Subcutaneous abdominal adipose tissue (tissue), 5 donors: Measurements from ENCODE around the gene CLDN16.

Source experiments
- H3K27ac ChIP-seq: one replicate; pipeline ENCODE4 v1.7.0; 2013; ENCODE audit warnings: low read depth, mild to moderate bottlenecking, inconsistent platforms, low read length, moderate library complexity
- H3K27me3 ChIP-seq, 5 donors: one replicate each; pipeline ENCODE4 v1.7.0; 2013; ENCODE audit warnings: low read length in 5 of 5, inconsistent platforms in 1 of 5; ENCODE audit not compliant: control insufficient read depth in 5 of 5, insufficient read depth in 4 of 5
- H3K36me3 ChIP-seq, 5 donors: one replicate each; pipeline ENCODE4 v1.7.0; 2013; ENCODE audit warnings: low read length in 5 of 5; ENCODE audit not compliant: control insufficient read depth in 5 of 5, insufficient read depth in 5 of 5
- H3K4me1 ChIP-seq, 5 donors: one replicate each; pipeline ENCODE4 v1.7.0; 2013; ENCODE audit warnings: low read length in 5 of 5, mild to moderate bottlenecking in 3 of 5, moderate library complexity in 1 of 5; ENCODE audit not compliant: control insufficient read depth in 5 of 5, insufficient read depth in 5 of 5
- H3K4me3 ChIP-seq, 5 donors: one replicate each; pipeline ENCODE4 v1.7.0; 2013; ENCODE audit warnings: low read length in 5 of 5, low read depth in 1 of 5
- H3K9ac ChIP-seq, 5 donors: one replicate each; pipeline ENCODE4 v1.7.0; 2013; ENCODE audit warnings: low read length in 5 of 5, mild to moderate bottlenecking in 4 of 5, moderate library complexity in 3 of 5
- H3K9me3 ChIP-seq, 5 donors: one replicate each; pipeline ENCODE4 v1.7.0; 2013; ENCODE audit warnings: low read length in 5 of 5; ENCODE audit not compliant: control insufficient read depth in 5 of 5
- donor health status: healthy.
- donor health status: healthy.
- donor health status: healthy.
- donor health status: healthy.
- donor health status: healthy.

CLDN16 gene, protein sequence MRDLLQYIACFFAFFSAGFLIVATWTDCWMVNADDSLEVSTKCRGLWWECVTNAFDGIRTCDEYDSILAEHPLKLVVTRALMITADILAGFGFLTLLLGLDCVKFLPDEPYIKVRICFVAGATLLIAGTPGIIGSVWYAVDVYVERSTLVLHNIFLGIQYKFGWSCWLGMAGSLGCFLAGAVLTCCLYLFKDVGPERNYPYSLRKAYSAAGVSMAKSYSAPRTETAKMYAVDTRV

DNA sequence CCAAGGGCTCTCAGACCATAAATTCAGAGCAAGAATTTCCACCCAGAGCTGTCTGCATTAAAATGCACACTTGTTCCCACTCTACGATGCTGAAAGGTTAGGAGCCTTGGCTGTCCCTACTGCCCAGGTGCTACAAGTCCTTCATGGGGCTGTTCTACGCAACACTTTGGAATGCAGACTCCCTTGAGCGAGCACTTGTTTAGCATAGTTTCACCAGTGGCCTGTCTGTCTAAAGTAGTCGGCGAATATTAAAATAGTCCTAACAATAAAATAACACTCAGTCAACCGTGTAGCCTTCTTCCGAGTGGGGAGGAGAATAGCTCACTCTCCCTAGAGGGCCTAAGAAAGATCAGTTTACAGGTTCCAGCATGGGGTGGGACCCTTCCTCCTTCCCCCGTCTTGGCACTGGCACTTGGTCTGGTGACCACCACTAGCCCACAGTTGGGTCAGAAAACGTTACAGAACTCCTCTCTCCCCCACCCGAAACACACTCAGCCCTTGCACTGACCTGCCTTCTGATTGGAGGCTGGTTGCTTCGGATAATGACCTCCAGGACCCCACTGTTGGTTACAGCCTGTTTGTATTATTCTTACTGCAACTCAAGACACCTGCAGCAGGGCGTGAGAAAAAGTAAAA, at the start of gene CLDN16:
TSS of gene CLDN16 (plus strand) at position 586 of the 636 bp plus-strand sequence. CDS start 167 bp downstream, outside the sequence.
- Histone ChIP-seq H3K9ac (no peak within 1 kb of the TSS), H3K27me3 (peaks cover 0 to 3% (median 0%) of the 10 kb centered on the region in 5 donors), H3K4me1 (peaks cover 0 to 2% (median 0%) of the 10 kb centered on the region in 5 donors), H3K9me3 (no peaks in the 10 kb centered on the region), H3K27ac (no peak within 1 kb of the TSS), H3K36me3 (no peaks in the 10 kb centered on the region), H3K4me3 (no peak within 1 kb of the TSS)

DNA sequence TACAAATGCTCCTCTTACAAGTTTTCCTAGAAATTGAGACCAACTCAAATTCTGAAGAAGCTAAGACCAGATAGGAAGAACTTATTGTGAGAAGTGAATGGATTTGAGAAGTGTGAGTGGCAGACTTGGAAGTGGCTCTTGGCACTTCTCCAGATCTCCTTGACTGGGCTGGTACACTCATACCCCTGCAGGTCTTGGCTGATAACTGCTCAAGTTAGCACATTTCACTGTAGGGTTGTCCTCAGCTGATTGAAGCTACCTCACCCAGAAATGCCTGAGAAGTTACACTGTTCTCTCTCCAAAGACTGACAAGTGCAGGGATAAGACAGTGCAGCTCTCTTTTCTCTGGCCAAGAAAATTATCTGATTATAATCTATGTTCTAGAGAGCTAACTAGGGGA, 49.2 kb upstream of the CLDN16 start:
- no peak overlapping the region for H3K27ac ChIP-seq

DNA sequence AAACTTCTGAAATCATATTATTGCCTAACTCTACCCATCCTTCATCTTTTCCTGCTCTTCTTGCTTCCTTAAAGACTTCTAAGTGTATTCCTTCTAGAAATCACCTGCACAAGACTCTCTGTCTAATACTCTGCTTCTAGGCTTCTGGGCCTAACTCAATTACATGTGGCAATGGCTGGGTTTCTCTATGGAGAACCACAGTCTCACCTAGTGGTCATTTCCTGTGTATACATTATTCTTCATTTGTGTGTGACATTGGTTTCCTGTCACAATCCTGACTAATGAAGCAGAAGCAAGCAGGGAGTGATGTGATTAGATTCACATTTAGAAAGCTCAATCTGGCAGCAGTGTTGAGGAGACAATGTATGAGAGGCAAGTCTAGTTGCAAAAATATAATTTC, 48.8 kb upstream of the CLDN16 start:
- Histone ChIP-seq H3K9ac (no peak overlapping the region), H3K27me3 (no peaks in the 10 kb centered on the region), H3K4me1 (peaks cover 0 to 4% (median 0%) of the 10 kb centered on the region in 5 donors), H3K9me3 (no peaks in the 10 kb centered on the region), H3K36me3 (no peaks in the 10 kb centered on the region), H3K4me3 (no peak overlapping the region), H3K27ac (no peak overlapping the region)

More for the DNA sequence above, 49.2 kb upstream of the CLDN16 start:
- H3K27me3 ChIP-seq: no peaks in the 10 kb centered on the region
- H3K9ac ChIP-seq: no peak overlapping the region
- no peak overlapping the region for H3K4me3 ChIP-seq
- no peaks in the 10 kb centered on the region for H3K36me3 ChIP-seq
- peaks cover 0 to 4% (median 0%) of the 10 kb centered on the region in 5 donors for H3K4me1 ChIP-seq
- no peaks in the 10 kb centered on the region for H3K9me3 ChIP-seq

DNA sequence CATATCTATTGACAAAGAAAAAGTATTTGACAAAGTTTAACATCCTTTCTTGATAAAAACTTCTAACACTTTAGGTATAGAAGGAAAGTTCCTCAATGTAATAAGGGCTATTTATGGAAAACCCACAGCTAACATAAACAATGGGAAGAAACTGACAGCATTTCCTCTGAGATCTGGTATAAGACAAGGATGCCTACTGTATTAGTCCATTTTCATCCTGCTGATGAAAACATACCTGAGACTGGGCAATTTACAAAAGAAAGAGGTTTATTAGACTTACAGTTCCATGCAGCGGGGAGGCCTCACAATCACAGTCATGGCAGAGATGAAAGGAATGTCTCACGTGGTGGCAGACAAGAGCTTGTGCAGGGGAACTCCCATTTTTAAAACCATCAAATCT, 47.9 kb upstream of the CLDN16 start:
- Histone ChIP-seq H3K27ac (no peak overlapping the region), H3K27me3 (no peaks in the 10 kb centered on the region), H3K4me1 (peaks cover 0 to 7% (median 0%) of the 10 kb centered on the region in 5 donors), H3K36me3 (no peaks in the 10 kb centered on the region), H3K4me3 (no peak overlapping the region), H3K9ac (no peak overlapping the region), H3K9me3 (no peaks in the 10 kb centered on the region)

DNA sequence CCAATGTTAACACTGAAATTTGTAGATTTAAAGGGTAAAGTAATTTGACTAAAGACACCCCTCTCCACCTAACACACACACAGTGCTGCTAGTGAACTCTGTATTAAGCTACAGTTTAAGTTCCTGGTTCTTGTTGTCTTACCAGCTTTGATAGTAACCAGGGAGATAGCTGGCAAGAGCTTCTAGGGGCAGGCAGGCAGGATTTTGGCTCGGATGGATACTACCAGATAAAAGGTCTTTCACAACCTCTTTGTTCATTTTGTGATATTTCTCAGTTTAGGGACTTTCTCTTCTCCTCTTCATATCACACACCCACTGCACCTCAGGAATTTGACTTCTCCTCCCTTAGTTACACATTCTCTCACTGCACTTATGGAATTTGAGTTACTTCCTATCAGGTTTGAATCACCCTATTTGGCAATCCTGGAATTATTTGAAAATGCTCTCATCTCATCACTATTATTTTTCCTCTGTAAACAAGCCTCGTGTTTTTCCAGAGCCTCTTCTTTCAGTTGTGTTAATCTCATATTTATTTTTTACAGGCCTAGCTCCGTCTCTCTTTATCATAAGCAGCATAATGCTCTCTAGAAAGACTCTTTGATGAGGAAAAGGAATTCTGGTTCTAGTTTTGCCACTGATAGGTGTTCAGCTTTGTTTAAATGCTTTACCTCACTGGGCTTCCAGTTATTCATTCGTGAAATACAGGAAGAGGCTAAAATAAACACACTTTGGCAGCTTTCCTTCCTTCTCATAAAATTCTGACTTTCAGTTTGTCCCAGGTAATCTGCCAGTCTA, 42.7 kb upstream of the CLDN16 start:
- H3K4me1 ChIP-seq: peaks cover 0 to 5% (median 2%) of the 10 kb centered on the region in 5 donors

DNA sequence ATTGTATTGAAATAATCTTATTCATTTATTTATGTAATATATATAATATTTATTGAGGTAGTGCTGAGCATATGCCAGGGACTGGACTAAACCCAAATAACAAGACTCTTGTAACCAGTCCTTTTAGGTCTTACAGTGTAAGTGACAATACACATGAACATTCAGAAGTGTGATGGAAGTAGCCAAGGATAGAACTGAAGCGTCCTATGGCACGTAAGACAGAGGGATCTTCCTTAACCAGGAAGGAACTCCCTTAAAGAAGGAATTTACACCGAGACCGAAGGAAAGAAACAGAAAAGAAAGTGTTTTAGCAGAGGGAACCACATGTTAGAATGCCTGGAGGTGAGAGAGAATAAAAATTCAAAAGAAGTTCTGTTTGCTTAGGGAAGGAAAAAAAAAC, 42.1 kb upstream of the CLDN16 start:
- Histone ChIP-seq H3K27ac (no peak overlapping the region), H3K4me3 (no peak overlapping the region), H3K4me1 (peaks cover 0 to 5% (median 2%) of the 10 kb centered on the region in 5 donors), H3K36me3 (no peaks in the 10 kb centered on the region), H3K27me3 (no peaks in the 10 kb centered on the region), H3K9me3 (no peaks in the 10 kb centered on the region), H3K9ac (no peak overlapping the region)

More for the DNA sequence above, 42.7 kb upstream of the CLDN16 start:
- H3K27me3 ChIP-seq: no peaks in the 10 kb centered on the region
- no peak overlapping the region for H3K4me3 ChIP-seq
- H3K9ac ChIP-seq: no peak overlapping the region
- no peaks in the 10 kb centered on the region for H3K36me3 ChIP-seq
- no peak overlapping the region for H3K27ac ChIP-seq
- no peaks in the 10 kb centered on the region for H3K9me3 ChIP-seq

DNA sequence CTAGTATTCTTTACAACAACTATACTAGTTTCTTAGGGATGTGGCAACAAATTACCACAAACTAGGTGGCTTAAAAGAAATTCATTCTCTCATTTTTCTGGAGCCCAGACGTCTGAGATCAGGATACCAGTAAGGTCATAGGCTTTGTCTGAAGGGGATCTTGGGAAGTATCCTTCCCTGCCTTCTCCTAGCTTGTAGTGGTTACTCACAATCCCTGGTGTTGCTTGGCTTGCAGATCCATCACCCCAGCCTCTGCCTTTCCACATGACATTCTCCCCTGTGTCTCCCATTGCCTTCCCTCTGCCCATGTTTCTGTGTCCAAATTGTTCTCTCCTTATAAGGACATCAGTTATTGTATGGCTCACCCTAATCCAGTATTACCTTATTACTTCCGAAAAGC, 41.4 kb upstream of the CLDN16 start:
- H3K4me3 ChIP-seq: no peak overlapping the region
- H3K9me3 ChIP-seq: no peaks in the 10 kb centered on the region
- H3K36me3 ChIP-seq: no peaks in the 10 kb centered on the region
- no peak overlapping the region for H3K27ac ChIP-seq
- peaks cover 0 to 5% (median 2%) of the 10 kb centered on the region in 5 donors for H3K4me1 ChIP-seq
- no peak overlapping the region for H3K9ac ChIP-seq
- H3K27me3 ChIP-seq: no peaks in the 10 kb centered on the region

DNA sequence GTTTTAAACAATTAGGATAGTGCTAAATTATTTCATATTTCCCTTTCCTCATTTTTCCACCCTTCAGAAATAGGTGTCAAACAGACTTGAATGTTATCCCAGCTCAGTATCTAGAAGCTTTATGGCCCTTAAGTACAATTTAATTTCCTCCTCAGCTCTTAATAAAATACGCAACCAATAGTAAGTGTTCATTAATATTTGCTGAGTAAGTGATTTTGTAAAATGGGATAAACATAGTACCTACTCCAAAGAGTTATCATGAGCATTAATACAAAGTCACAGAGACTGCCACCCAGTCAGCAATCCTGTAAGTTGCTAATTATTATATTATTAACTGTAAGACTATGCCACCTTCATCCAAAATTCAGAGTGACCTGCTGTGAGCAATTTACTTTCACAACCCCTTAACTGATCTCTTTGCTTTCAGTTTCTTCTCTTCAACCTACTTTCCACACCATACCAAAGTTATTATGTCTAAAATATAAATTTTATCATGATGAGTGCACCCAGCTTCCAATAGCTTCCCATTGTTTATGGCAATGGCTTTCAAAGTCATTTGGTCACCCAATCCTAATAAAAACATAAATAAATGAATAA, 35.0 kb upstream of the CLDN16 start:
- no peak overlapping the region for H3K4me3 ChIP-seq
- peaks cover 0 to 6% (median 0%) of the 10 kb centered on the region in 5 donors for H3K9me3 ChIP-seq
- no peaks in the 10 kb centered on the region for H3K27me3 ChIP-seq
- H3K4me1 ChIP-seq: no peaks in the 10 kb centered on the region
- H3K36me3 ChIP-seq: no peaks in the 10 kb centered on the region
- no peak overlapping the region for H3K27ac ChIP-seq
- H3K9ac ChIP-seq: no peak overlapping the region

DNA sequence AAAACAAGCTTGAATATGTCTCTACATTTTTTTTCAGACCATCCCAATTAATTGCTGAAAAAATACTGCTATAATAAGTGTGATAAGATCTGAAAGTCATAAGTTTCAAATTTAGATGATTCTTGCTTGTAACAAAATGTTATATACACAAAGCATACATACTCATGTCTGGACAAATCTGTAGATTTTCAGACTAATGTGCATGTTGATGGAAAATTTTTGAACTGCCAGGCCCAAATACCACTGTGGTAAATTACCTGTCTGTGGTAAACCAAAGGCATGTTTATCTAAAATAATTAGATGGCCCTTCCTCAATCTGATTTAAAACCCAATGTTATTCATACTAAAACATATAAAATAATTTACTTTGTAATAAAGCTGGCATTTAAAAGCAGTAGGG, 31.7 kb upstream of the CLDN16 start:
- Histone ChIP-seq H3K36me3 (no peaks in the 10 kb centered on the region), H3K27me3 (no peaks in the 10 kb centered on the region), H3K4me1 (no peaks in the 10 kb centered on the region), H3K4me3 (no peak overlapping the region), H3K27ac (no peak overlapping the region), H3K9me3 (peaks cover 0 to 6% (median 0%) of the 10 kb centered on the region in 5 donors), H3K9ac (no peak overlapping the region)
